H54 (cell line): Measurements from ENCODE around the gene WDR36.

Experiments
- DNase-seq: peaks from one replicate; pipeline ENCODE4 v3.0.0; 2011; ENCODE audit warnings: low spot score, mixed read lengths; ENCODE audit not compliant: insufficient read length
- FAIRE-seq: peaks from 3 replicates; lab custom pipeline; 2011; peaks lifted over from hg19 to GRCh38; lab: Jason Lieb, UNC
- POLR2A ChIP-seq: IDR thresholded peaks from 2 replicates; pipeline ENCODE4 v1.6.1; 2011; ENCODE audit warnings: low read depth, mild to moderate bottlenecking, low read length

Gene WDR36

DNA sequence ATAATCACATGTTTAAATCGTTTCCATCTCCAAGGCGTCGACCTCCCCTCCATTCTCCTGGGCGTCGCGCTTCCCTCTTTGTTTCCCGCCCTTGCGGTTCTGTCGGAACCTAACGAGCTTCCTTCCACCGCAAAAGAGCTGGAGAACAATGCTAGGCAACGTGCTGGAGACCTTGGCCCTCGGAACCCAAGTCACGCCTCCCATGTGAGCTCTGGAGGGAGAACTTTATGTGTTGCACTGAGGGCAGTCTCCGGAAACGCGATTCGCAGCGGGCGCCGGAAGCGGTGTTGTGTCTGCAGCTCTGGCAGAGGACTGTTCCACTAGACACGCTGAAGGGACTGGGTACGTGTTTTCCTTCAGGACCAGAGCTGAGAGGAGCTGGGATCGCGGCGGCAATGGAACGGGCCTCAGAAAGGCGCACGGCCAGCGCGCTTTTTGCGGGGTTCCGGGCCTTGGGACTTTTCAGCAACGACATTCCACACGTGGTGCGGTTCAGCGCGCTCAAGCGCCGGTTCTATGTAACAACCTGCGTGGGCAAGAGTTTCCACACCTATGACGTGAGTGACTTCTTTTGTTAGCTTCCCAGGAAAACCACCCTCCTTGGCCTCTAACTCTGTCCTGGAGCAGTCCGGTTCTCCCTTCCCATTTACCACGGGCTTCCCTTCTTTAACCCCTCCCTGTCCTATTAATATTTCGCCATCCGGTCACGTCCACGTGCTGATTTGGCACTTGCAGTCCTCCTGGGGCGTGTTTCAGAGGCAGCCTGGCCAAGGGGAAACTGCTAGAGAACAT is at the start of gene WDR36:
TSS of gene WDR36 (plus strand) at position 287 of the 792 bp plus-strand sequence. CDS start at position 396, 109 bp downstream.
- peak; percentile 90 for FAIRE-seq

GRCh38 chr5:111043712-111044506 is 48.2 kb upstream of the WDR36 start:
- DNase-seq = no peak
- no peak for TF ChIP-seq POLR2A
- no peak for FAIRE-seq

More for the DNA sequence above, at the start of gene WDR36:
- peak; percentile 69 for DNase-seq
- TF ChIP-seq POLR2A = peak; percentile 90

GRCh38 chr5:111058064-111058463 is 34.1 kb upstream of the WDR36 start:
- DNase-seq = no peak
- no peak for TF ChIP-seq POLR2A
- no peak for FAIRE-seq

GRCh38 chr5:111060169-111060568 is 32.0 kb upstream of the WDR36 start:
- DNase-seq (no peak), FAIRE-seq (no peak)
- TF ChIP-seq POLR2A = no peak

DNA sequence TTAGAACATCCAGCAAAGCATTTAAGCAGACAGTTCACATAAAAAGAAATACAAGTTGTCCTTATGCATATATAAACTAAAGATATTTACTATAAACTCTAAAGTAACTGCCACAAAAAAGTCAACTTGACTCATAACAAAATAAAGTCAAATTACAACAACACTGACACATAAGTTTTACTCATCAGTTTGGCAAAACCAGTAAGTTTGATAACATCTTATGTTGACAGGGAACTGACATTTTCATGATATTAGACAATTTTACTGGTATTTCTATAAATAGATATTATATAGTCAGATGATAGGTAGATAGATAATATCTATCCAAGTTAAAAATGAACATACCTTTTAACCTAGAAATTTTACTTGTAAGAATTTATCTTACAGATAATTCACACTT is 30.5 kb upstream of the WDR36 start:
- FAIRE-seq (no peak), DNase-seq (no peak)
- no peak for TF ChIP-seq POLR2A

- DNase-seq (no peak), FAIRE-seq (no peak)
- TF ChIP-seq POLR2A = no peak
Measured at GRCh38 chr5:111063709-111064322, 28.3 kb upstream of the WDR36 start.

- FAIRE-seq (no peak), DNase-seq (no peak)
- TF ChIP-seq POLR2A = no peak
Measured at GRCh38 chr5:111066261-111066938, 25.7 kb upstream of the WDR36 start.

DNA sequence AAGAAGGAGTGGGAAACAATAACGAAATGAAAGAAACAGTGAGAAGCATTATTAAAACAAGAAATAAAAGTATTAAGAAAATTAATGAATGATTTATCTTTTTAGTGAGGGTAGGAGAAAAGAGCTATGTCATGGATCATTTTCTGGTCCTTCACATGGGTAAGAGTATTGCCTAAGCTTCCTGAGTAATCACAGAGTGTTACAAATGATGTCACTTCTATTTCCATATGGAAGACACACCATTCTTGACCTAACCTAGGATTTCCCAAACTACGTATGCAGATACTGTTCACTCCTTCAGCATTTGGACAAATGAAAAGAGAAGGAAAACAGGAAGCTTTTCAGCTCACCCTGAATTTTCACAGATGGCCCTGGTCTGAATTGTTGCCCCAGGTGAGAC is 23.9 kb upstream of the WDR36 start:
- FAIRE-seq (no peak), DNase-seq (no peak)
- TF ChIP-seq POLR2A = no peak

GRCh38 chr5:111069839-111070238 is 22.3 kb upstream of the WDR36 start:
- no peak for TF ChIP-seq POLR2A
- DNase-seq (no peak), FAIRE-seq (no peak)

DNA sequence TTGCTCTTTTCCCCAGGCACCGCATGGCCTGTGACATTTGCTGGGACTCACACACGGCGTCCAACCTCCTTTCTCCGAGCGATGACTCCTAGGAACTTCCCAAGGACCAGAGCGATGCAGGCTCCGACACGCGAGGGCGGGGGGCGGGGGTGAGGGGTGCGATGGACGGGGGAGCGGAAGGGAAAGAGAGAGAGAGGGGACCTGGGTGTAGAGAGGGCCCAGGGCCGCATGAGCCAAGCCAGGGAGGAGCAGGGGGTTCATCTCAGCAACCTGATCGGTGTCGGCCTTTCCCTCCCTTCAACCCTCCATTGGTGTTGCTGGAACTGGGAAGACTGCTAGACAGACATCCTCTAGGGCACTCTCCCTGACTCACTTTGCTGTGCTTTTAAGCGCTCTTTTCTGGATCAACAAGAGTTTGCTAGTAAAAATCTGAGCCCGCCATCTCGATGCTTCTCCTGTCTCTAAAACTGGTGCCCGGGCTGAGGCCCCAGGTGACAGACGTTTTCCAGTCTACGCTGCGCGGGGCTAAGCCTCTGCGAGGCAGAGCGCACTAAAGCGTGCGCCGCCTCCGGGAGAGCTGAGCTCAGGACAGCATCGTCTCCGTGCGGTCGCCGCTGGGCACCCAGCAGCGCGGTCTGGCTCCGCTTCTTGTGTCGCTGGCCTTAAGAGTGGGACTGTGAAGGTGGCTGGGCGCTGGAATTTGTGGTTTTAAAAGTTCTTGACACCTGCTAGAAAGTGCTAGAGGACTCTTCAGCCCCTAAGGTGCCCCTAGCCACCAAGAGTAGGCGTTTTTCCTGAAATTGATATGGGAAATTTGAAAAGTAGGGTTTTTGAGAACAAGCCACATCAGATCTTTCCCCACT is 21.6 kb upstream of the WDR36 start:
- no peak for TF ChIP-seq POLR2A
- FAIRE-seq (no peak), DNase-seq (no peak)

- DNase-seq = no peak
- no peak for TF ChIP-seq POLR2A
- no peak for FAIRE-seq
Measured at GRCh38 chr5:111071413-111071812, 20.7 kb upstream of the WDR36 start, which contains the start of gene TSLP. Gene TSLP (plus strand): TSS chr5:111071713. CDS start chr5:111071891, 178 bp downstream.

DNA sequence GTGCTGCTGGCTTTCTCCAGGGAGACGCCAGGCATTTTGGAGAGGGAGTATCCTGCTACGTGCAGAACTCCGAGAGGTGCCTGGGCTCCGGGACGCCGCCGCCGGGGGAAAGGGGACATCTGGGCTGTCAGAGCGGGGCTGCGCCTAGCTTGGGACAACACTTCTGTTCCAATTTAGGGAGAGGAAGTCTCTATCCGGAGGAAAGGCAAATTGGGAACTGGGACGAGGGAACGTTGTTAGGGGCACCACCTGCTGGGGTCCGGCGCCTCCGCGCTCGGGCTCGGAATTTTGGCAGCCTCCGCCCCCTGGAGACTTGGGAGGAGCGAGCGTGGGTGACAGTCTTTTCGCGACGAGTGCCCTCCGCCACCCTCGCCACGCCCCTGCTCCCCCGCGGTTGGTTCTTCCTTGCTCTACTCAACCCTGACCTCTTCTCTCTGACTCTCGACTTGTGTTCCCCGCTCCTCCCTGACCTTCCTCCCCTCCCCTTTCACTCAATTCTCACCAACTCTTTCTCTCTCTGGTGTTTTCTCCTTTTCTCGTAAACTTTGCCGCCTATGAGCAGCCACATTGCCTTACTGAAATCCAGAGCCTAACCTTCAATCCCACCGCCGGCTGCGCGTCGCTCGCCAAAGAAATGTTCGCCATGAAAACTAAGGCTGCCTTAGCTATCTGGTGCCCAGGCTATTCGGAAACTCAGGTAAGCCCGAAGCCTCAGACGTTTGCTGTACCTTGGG is 19.0 kb upstream of the WDR36 start:
- TF ChIP-seq POLR2A = no peak
- no peak for DNase-seq
- no peak for FAIRE-seq

DNA sequence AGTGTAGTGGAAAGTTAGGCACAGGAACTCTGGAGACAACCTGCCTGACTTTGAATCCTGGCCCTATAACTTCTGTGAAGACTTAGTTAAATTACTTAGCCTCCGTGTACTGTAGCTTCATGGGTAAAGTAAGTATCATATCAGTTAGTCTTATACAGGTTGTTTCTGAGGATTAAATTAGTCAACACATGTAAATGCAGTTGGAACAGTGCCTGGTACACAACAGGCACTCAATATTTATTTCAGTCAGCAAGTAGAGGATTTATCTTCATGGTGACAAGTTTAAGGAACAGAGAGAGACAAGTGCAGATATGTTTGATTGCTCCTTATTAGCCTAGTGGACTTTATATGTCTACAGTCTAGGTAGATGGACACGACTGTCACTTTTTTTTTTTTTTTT is 17.9 kb upstream of the WDR36 start:
- TF ChIP-seq POLR2A = no peak
- DNase-seq (no peak), FAIRE-seq (no peak)
